ENCODE results near the gene MTA1. TPM values are rescaled to one million over a fixed set of nuclear protein-coding genes. Genes with fewer than 3 reads are reported as not detected.

The MTA1 gene
- total RNA-seq, 4 donors from 2014 or later, result 62.9 to 218 (median 108) TPM

GRCh38 chr14:105439710-105440553, 20.3 kb downstream of the MTA1 start:
- H3K4me3 ChIP-seq, result no peak overlapping the region
- H3K27me3 ChIP-seq, result no peaks in the 10 kb centered on the region
- H3K36me3 ChIP-seq, result no peaks in the 10 kb centered on the region
- H3K9me3 ChIP-seq, result no peaks in the 10 kb centered on the region
- intact Hi-C loops (cut with DNase I; ENCODE audit: low total_unique reads), result no loop called here
- H3K4me1 ChIP-seq, result no peaks in the 10 kb centered on the region
- DNase-seq, result no peak
- TF ChIP-seq POLR2A (IDR thresholded peaks at IDR 0.05) (no peak), CTCF (IDR thresholded peaks at IDR 0.05) (no peak)
- no peak overlapping the region for H3K27ac ChIP-seq

- intact Hi-C loops (cut with DNase I; ENCODE audit: low total_unique reads), result no loop called here
Measured at GRCh38 chr14:105440554-105440900, 20.9 kb downstream of the MTA1 start.

GRCh38 chr14:105440992-105441391, 21.4 kb downstream of the MTA1 start:
- H3K27me3 ChIP-seq, result no peaks in the 10 kb centered on the region
- no peak for DNase-seq
- H3K36me3 ChIP-seq, result no peaks in the 10 kb centered on the region
- no peak overlapping the region for H3K4me3 ChIP-seq
- intact Hi-C loops (cut with DNase I; ENCODE audit: low total_unique reads), result no loop called here
- no peak overlapping the region for H3K27ac ChIP-seq
- TF ChIP-seq POLR2A (IDR thresholded peaks at IDR 0.05) (no peak), CTCF (IDR thresholded peaks at IDR 0.05) (no peak)
- H3K4me1 ChIP-seq, result no peaks in the 10 kb centered on the region
- H3K9me3 ChIP-seq, result no peaks in the 10 kb centered on the region

More at GRCh38 chr14:105440554-105440900, 20.9 kb downstream of the MTA1 start:
- TF ChIP-seq POLR2A (IDR thresholded peaks at IDR 0.05) (no peak), CTCF (IDR thresholded peaks at IDR 0.05) (no peak)
- H3K36me3 ChIP-seq, result no peaks in the 10 kb centered on the region
- no peak overlapping the region for H3K4me3 ChIP-seq
- DNase-seq, result no peak
- no peaks in the 10 kb centered on the region for H3K27me3 ChIP-seq
- H3K27ac ChIP-seq, result no peak overlapping the region
- no peaks in the 10 kb centered on the region for H3K9me3 ChIP-seq
- H3K4me1 ChIP-seq, result no peaks in the 10 kb centered on the region

GRCh38 chr14:105442125-105442524, 22.5 kb downstream of the MTA1 start:
- Histone ChIP-seq H3K9me3 (no peaks in the 10 kb centered on the region), H3K4me1 (no peaks in the 10 kb centered on the region), H3K27me3 (no peaks in the 10 kb centered on the region), H3K36me3 (no peaks in the 10 kb centered on the region), H3K4me3 (no peak overlapping the region), H3K27ac (no peak overlapping the region)
- DNase-seq, result no peak
- intact Hi-C loops (cut with DNase I; ENCODE audit: low total_unique reads), result no loop called here
- TF ChIP-seq POLR2A (IDR thresholded peaks at IDR 0.05) (no peak), CTCF (IDR thresholded peaks at IDR 0.05) (no peak)

GRCh38 chr14:105442834-105443233, 23.2 kb downstream of the MTA1 start:
- Histone ChIP-seq H3K27me3 (no peaks in the 10 kb centered on the region), H3K4me3 (no peak overlapping the region), H3K36me3 (no peaks in the 10 kb centered on the region), H3K27ac (no peak overlapping the region), H3K9me3 (no peaks in the 10 kb centered on the region), H3K4me1 (no peaks in the 10 kb centered on the region)
- DNase-seq, result no peak
- TF ChIP-seq CTCF (IDR thresholded peaks at IDR 0.05) (no peak), POLR2A (IDR thresholded peaks at IDR 0.05) (no peak)
- intact Hi-C loops (cut with DNase I; ENCODE audit: low total_unique reads), result no loop called here

Measured in uterus (tissue), 4 donors.